IMR-90 (cell line): ENCODE results near the gene MCL1. TPM values are rescaled to one million over a fixed set of nuclear protein-coding genes. Genes with fewer than 3 reads are reported as not detected.
A peak's percentile ranks its signal among the peaks of the same experiment; 100 is the strongest.

Experiments
- ATAC-seq: fragments of 200-7000 bp; cut with Tn5 transposase; 2 replicates; pipeline ENCODE4 v1.9.1; 2020; ENCODE audit warnings: low read depth, mild to moderate bottlenecking, moderate library complexity
- BruUV-seq: library from RNA; stranded (reverse); fragments of 400-500 nt; replicated peaks from 2 replicates; lab custom pipeline; 2021; lab: Mats Ljungman, UMichigan
- CTCF ChIA-PET: fragments of 300-600 bp; formaldehyde crosslinking; extraction: SDS; loops from one replicate; lab custom pipeline; 2021; ENCODE audit warnings: antibody characterized with exemption; lab: Yijun Ruan, JAX
- POLR2A ChIA-PET: fragments of 300-600 bp; sonication (Branson Sonifier 250); formaldehyde crosslinking; loops from one replicate; lab custom pipeline; 2022; ENCODE audit warnings: antibody characterized with exemption; ENCODE audit not compliant: unreplicated experiment; lab: Charles Lee
- DNase-seq: peaks from one replicate; pipeline ENCODE4 v3.0.0; 2013
- H2AFZ ChIP-seq: replicated peaks from 2 replicates; pipeline ENCODE3; 2013; ENCODE audit warnings: low read length, mild to moderate bottlenecking; ENCODE audit not compliant: poor library complexity
- H2AK5ac ChIP-seq: 2 replicates; pipeline ENCODE4 v1.6.1; 2013; ENCODE audit warnings: low read depth, low read length, inconsistent platforms
- H2AK9ac ChIP-seq: replicated peaks from 2 replicates; pipeline ENCODE3; 2013; ENCODE audit warnings: mild to moderate bottlenecking, low read depth, low read length, moderate library complexity; ENCODE audit not compliant: poor library complexity
- H2BK120ac ChIP-seq: 2 replicates; pipeline ENCODE4 v1.6.1; 2013; ENCODE audit warnings: low read depth, low read length, inconsistent platforms
- H2BK15ac ChIP-seq: 3 replicates; pipeline ENCODE4 v1.6.1; 2013; ENCODE audit warnings: low read depth, low read length, inconsistent platforms
- H2BK20ac ChIP-seq: 2 replicates; pipeline ENCODE4 v1.6.1; 2013; ENCODE audit warnings: low read depth, mild to moderate bottlenecking, inconsistent platforms, low read length, moderate library complexity
- H2BK5ac ChIP-seq: 2 replicates; pipeline ENCODE4 v1.6.1; 2013; ENCODE audit warnings: mild to moderate bottlenecking, low read depth, low read length, inconsistent platforms; ENCODE audit not compliant: poor library complexity, severe bottlenecking
- H3K14ac ChIP-seq: replicated peaks from 2 replicates; pipeline ENCODE4 v1.6.1; 2013; ENCODE audit warnings: low read depth, low read length, inconsistent platforms
- H3K18ac ChIP-seq: 2 replicates; pipeline ENCODE4 v1.6.1; 2013; ENCODE audit warnings: low read depth, low read length, control low read depth
- H3K23ac ChIP-seq: 2 replicates; pipeline ENCODE4 v1.6.1; 2013; ENCODE audit warnings: low read depth, low read length, inconsistent platforms
- H3K27ac ChIP-seq: 2 replicates; pipeline ENCODE4 v1.5.1; 2013; ENCODE audit warnings: mild to moderate bottlenecking, control low read depth, low read length; ENCODE audit not compliant: insufficient read depth
- H3K27me3 ChIP-seq: 2 replicates; pipeline ENCODE4 v1.6.1; 2013; ENCODE audit warnings: low read length; ENCODE audit not compliant: control insufficient read depth, insufficient read depth
- H3K36me3 ChIP-seq: 2 replicates; pipeline ENCODE4 v1.6.1; 2013; ENCODE audit warnings: low read length, mixed read lengths; ENCODE audit not compliant: control insufficient read depth, insufficient read depth
- H3K4ac ChIP-seq: 2 replicates; pipeline ENCODE4 v1.6.1; 2013; ENCODE audit warnings: low read depth, low read length, inconsistent platforms
- H3K4me1 ChIP-seq: 2 replicates; pipeline ENCODE4 v1.6.1; 2013; ENCODE audit warnings: low read length, mixed read lengths; ENCODE audit not compliant: control insufficient read depth, insufficient read depth
- H3K4me2 ChIP-seq: 2 replicates; pipeline ENCODE4 v1.6.1; 2013; ENCODE audit warnings: low read depth, mild to moderate bottlenecking, control low read depth, low read length, moderate library complexity
- H3K4me3 ChIP-seq: 2 replicates; pipeline ENCODE4 v1.5.1; 2013; ENCODE audit warnings: low read depth, mild to moderate bottlenecking, control low read depth, low read length, moderate library complexity; ENCODE audit not compliant: insufficient read depth
- H3K56ac ChIP-seq: 2 replicates; pipeline ENCODE4 v1.6.1; 2013; ENCODE audit warnings: low read length, inconsistent platforms; ENCODE audit not compliant: insufficient read depth; ENCODE audit errors: extremely low read depth
- H3K79me1 ChIP-seq, 2 experiments: 2 replicates each; pipeline ENCODE4 v1.6.1; 2013; ENCODE audit warnings: low read length in 2 of 2, inconsistent platforms in 1 of 2, low read depth in 1 of 2
- H3K9ac ChIP-seq: 2 replicates; pipeline ENCODE4 v1.6.1; 2013; ENCODE audit warnings: low read depth, low read length, control low read depth
- H3K9me1 ChIP-seq: 2 replicates; pipeline ENCODE4 v1.6.1; 2013; ENCODE audit warnings: low read length, inconsistent platforms; ENCODE audit not compliant: insufficient read depth
- H3K9me3 ChIP-seq: 2 replicates; pipeline ENCODE4 v1.6.1; 2013; ENCODE audit warnings: low read length; ENCODE audit not compliant: control insufficient read depth, insufficient read depth
- H4K20me1 ChIP-seq: 2 replicates; pipeline ENCODE4 v1.6.1; 2013; ENCODE audit warnings: low read length, inconsistent platforms; ENCODE audit not compliant: insufficient read depth
- H4K5ac ChIP-seq: 2 replicates; pipeline ENCODE4 v1.6.1; 2013; ENCODE audit warnings: mild to moderate bottlenecking, low read depth, low read length, control low read depth
- H4K8ac ChIP-seq, 2 experiments: 2 replicates each; pipeline ENCODE4 v1.6.1; 2013; ENCODE audit warnings: low read depth in 2 of 2, low read length in 2 of 2, control low read depth in 1 of 2, inconsistent platforms in 1 of 2
- H4K91ac ChIP-seq: 2 replicates; pipeline ENCODE4 v1.6.1; 2013; ENCODE audit warnings: low read depth, low read length, inconsistent platforms; ENCODE audit not compliant: insufficient read depth
- CHD1 ChIP-seq: IDR thresholded peaks from 2 replicates; pipeline ENCODE4 v1.6.1; 2012; ENCODE audit warnings: low read depth, low read length, improper control_type of control experiment
- FOS ChIP-seq: fragments of 150-350 bp; IDR thresholded peaks from 2 replicates; pipeline ENCODE4 v1.6.1; 2016; ENCODE audit warnings: low read depth, low read length
- MAFK ChIP-seq: IDR thresholded peaks from 2 replicates; pipeline ENCODE4 v1.6.1; 2012; ENCODE audit warnings: low read depth, low read length, improper control_type of control experiment
- MAZ ChIP-seq: IDR thresholded peaks from 2 replicates; pipeline ENCODE4 v1.6.1; 2012; ENCODE audit warnings: low read depth, mild to moderate bottlenecking, low read length, improper control_type of control experiment, moderate library complexity, borderline replicate concordance
- NFE2L2 ChIP-seq: fragments of 150-350 bp; IDR thresholded peaks from 2 replicates; pipeline ENCODE4 v1.6.1; 2016; ENCODE audit warnings: low read depth, mild to moderate bottlenecking, low read length
- POLR2A ChIP-seq: IDR thresholded peaks from 2 replicates; pipeline ENCODE4 v1.6.1; 2012; ENCODE audit warnings: mild to moderate bottlenecking, low read depth, low read length
- RAD21 ChIP-seq: IDR thresholded peaks from 2 replicates; pipeline ENCODE4 v1.6.1; 2012; ENCODE audit warnings: low read length, improper control_type of control experiment
- RFX5 ChIP-seq: IDR thresholded peaks from 2 replicates; pipeline ENCODE4 v1.8.0; 2012; ENCODE audit warnings: low read depth, mild to moderate bottlenecking, low read length, moderate library complexity
- SMC3 ChIP-seq: fragments of 150-350 bp; IDR thresholded peaks from 2 replicates; pipeline ENCODE4 v1.6.1; 2016; ENCODE audit warnings: low read depth, mild to moderate bottlenecking, antibody characterized with exemption, low read length, moderate library complexity
- WGBS, 2 experiments: methylation state at CpG; one replicate each; pipeline versions ENCODE4 v1.1.5 to v1.1.7; 2013; ENCODE audit warnings: missing lambda C conversion rate in 2 of 2; ENCODE audit not compliant: insufficient read length in 1 of 2; ENCODE audit errors: extremely low coverage in 2 of 2; 5-methylcytosine and 5-hydroxymethylcytosine counted together
- dilution Hi-C: fragments of 300-500 bp; cut with HindIII; formaldehyde crosslinking; loops from one replicate; pipeline ENCODE4 v1.14.3; 2018; ENCODE audit warnings: low sequenced_read_pairs; ENCODE audit not compliant: unreplicated experiment
- in situ Hi-C: fragments of 300-500 bp; cut with MboI; formaldehyde crosslinking; loops from 3 replicates; pipeline ENCODE4 v1.14.3; 2019; ENCODE audit warnings: low sequenced_read_pairs, inconsistent platforms, mixed read lengths
- intact Hi-C: fragments of 100-400 bp; cut with micrococcal nuclease; formaldehyde crosslinking; loops from 2 replicates; pipeline ENCODE4 v1.10.0; 2022
- polyA plus RNA-seq, 3 experiments: library from polyadenylated mRNA; depleted of rRNA; stranded (reverse); fragments of >200 nt; gene quantifications; 2 replicates each; pipeline ENCODE4 v1.2.3, GENCODE V29; 2012; ENCODE audit warnings: low replicate concordance in 1 of 3
- total RNA-seq: library from RNA; depleted of rRNA; stranded (reverse); fragments of >200 nt; gene quantifications from 2 replicates; pipeline ENCODE4 v1.2.3, GENCODE V29; 2012
- TF ChIP-seq, protein P1 (sequence below): fragments of 150-350 bp; IDR thresholded peaks from 2 replicates; pipeline ENCODE4 v1.6.1; 2016; ENCODE audit warnings: low read depth, mild to moderate bottlenecking, low read length, moderate library complexity, borderline replicate concordance
- TF ChIP-seq, protein P2 (sequence below): fragments of 150-350 bp; IDR thresholded peaks from 2 replicates; pipeline ENCODE4 v1.6.1; 2017; ENCODE audit warnings: mild to moderate bottlenecking, antibody characterized with exemption, low read length, low read depth

Gene MCL1
- total and polyA plus RNA-seq, 2 of the 4 experiments (the other 2 are of a cell fraction), result 79.5 to 142 TPM

DNA sequence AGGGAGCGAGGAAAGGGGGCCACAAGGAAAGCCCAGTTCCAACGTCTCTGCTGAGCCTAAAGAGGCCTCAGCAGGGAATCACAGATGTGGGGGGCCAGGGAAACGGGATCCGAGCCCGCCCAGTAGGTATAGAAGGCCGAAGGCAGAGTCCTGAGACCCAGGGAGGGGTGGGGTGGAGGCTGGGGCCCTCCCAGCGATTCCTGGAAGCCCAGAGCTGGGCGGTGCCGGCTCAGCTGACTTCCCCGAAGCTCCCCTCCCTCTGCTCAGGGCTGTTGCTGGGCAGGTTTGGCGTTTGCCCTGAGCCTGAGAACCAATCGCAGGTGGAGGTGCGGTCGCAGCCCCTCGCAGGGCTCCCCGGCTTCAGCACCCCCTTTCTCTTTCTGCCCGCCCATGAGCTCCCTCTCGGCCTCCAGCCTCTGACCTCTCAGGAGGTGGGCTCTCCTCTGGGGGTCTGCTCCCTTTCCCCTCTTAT is 17.4 kb downstream of the MCL1 start (continued):
- TF ChIP-seq, protein P1, sequence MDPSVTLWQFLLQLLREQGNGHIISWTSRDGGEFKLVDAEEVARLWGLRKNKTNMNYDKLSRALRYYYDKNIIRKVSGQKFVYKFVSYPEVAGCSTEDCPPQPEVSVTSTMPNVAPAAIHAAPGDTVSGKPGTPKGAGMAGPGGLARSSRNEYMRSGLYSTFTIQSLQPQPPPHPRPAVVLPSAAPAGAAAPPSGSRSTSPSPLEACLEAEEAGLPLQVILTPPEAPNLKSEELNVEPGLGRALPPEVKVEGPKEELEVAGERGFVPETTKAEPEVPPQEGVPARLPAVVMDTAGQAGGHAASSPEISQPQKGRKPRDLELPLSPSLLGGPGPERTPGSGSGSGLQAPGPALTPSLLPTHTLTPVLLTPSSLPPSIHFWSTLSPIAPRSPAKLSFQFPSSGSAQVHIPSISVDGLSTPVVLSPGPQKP, result no peak

GRCh38 chr1:150561254-150561973 is 18.0 kb downstream of the MCL1 start:
- Histone ChIP-seq H3K36me3 (no peaks in the 10 kb centered on the region; the same call in 1 of the 2 replicates), H3K9ac (peak overlapping the region; percentile 93), H3K9me3 (no peaks in the 10 kb centered on the region), H4K91ac (peak overlapping the region; percentile 100), H3K79me1 (peaks cover 12 to 79% of the 10 kb centered on the region in 2 experiments), H3K4me2 (peak overlapping the region; percentile 78), H4K20me1 (peaks cover 21% of the 10 kb centered on the region), H2AFZ (peak overlapping the region; percentile 96), H2AK5ac (peak overlapping the region; percentile 93), H3K18ac (peak overlapping the region; percentile 89), H3K23ac (peak overlapping the region; percentile 98), H2BK5ac (peak overlapping the region; percentile 96), H3K9me1 (peaks cover 20% of the 10 kb centered on the region), H3K56ac (peak overlapping the region; percentile 99), H2BK20ac (peak overlapping the region; percentile 67), H3K27me3 (no peaks in the 10 kb centered on the region), H4K5ac (peak overlapping the region; percentile 91), H4K8ac (peak overlapping the region; percentile 92 to 97), H3K27ac (peak overlapping the region; percentile 96), H3K4me3 (peak overlapping the region; percentile 51), H3K4ac (peak overlapping the region; percentile 99), H3K4me1 (peaks cover 26% of the 10 kb centered on the region), H2AK9ac (peak overlapping the region; percentile 96), H3K14ac (peak overlapping the region; percentile 99), H2BK15ac (peak overlapping the region; percentile 96), H2BK120ac (peak overlapping the region; percentile 96)
- in situ Hi-C loops (loop anchor here (10.0 kb wide), 1 partner anchor 243 kb away; the partner anchor contains the start of gene CTSK), intact Hi-C loops (loop anchor here (1.0 to 10.0 kb wide), 9 partner anchors 16 to 443 kb away; partner anchors contain the start of genes ARNT, CA14, GOLPH3L and MINDY1), dilution Hi-C loops (no loop called here)
- CTCF ChIA-PET, result interaction anchor here (0.6 to 2.2 kb wide), 14 partner anchors 9 to 374 kb away, joined by 3 to 17 read pairs (median 4); partner anchors contain the start of gene ENSA
- POLR2A ChIA-PET, result interaction anchor here (0.5 to 3.0 kb wide), 5 partner anchors 11 to 57 kb away, joined by 3 to 18 read pairs (median 4); partner anchors contain the start of gene MCL1
- ATAC-seq, result peak; percentile 83
- no TSS peak for BruUV-seq
- peak; percentile 99 for DNase-seq
- WGBS, 2 experiments, result 3% methylated on average over 13 of the region's 32 CpGs; no CpG with 5 or more reads in 1 of the 2 experiments
- TF ChIP-seq, protein P1, result no peak
- TF ChIP-seq NFE2L2 (no peak), MAFK (no peak), SMC3 (peak; percentile 10; the same call in 1 of the 2 replicates), MAZ (peak; percentile 88; the same call in 1 of the 2 replicates), FOS (peak; percentile 59; the same call in 1 of the 2 replicates), RAD21 (peak; percentile 53), CHD1 (no peak), RFX5 (no peak), POLR2A (peak; percentile 90)
- TF ChIP-seq, protein P2, sequence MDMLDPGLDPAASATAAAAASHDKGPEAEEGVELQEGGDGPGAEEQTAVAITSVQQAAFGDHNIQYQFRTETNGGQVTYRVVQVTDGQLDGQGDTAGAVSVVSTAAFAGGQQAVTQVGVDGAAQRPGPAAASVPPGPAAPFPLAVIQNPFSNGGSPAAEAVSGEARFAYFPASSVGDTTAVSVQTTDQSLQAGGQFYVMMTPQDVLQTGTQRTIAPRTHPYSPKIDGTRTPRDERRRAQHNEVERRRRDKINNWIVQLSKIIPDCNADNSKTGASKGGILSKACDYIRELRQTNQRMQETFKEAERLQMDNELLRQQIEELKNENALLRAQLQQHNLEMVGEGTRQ, result no peak
